Measurements from ENCODE around the gene PAH. TPM values are rescaled to one million over a fixed set of nuclear protein-coding genes. Genes with fewer than 3 reads are reported as not detected.

The PAH gene
- total and polyA plus RNA-seq, 2 of the 4 experiments (the other 2 are of a cell fraction): not detected

GRCh38 chr12:102862486-102862885 is 54.6 kb downstream of the PAH start:
- no peak overlapping the region for H3K27ac ChIP-seq (ENCODE audit: insufficient read depth, low read length)
- in situ Hi-C loops (cut with MboI; ENCODE audit: low sequenced_read_pairs): no loop called here
- no peak overlapping the region for H2BK20ac ChIP-seq (ENCODE audit: low read depth, low read length)
- no peaks in the 10 kb centered on the region for H4K20me1 ChIP-seq (ENCODE audit: insufficient read depth, low read length)
- no TSS peak for BruUV-seq (replicated peaks)
- H3K9ac ChIP-seq (ENCODE audit: low read depth, low read length): no peak overlapping the region
- H3K4me3 ChIP-seq (ENCODE audit: insufficient read depth, low read depth, low read length): no peak overlapping the region
- no peak overlapping the region for H3K14ac ChIP-seq (replicated peaks; ENCODE audit: low read depth, low read length)
- no peak overlapping the region for H2BK15ac ChIP-seq (ENCODE audit: low read depth, low read length)
- H2AK5ac ChIP-seq (ENCODE audit: low read depth, low read length): no peak overlapping the region
- H4K5ac ChIP-seq (ENCODE audit: low read depth, low read length): no peak overlapping the region
- no CpG with 5 or more reads among the region's 2 CpGs for WGBS, 2 experiments (ENCODE audit: extremely low coverage in 2 of 2, insufficient read length in 1 of 2)
- H4K91ac ChIP-seq (ENCODE audit: insufficient read depth, low read depth, low read length): no peak overlapping the region
- dilution Hi-C loops (cut with HindIII; ENCODE audit: low sequenced_read_pairs, unreplicated experiment): no loop called here
- H3K18ac ChIP-seq (ENCODE audit: low read depth, low read length): no peak overlapping the region
- CTCF ChIA-PET: no interaction called here
- ATAC-seq (ENCODE audit: low read depth): no peak
- no peak overlapping the region for H2BK120ac ChIP-seq (ENCODE audit: low read depth, low read length)
- no peaks in the 10 kb centered on the region for H3K79me1 ChIP-seq (ENCODE audit: low read depth in 1 of 2, low read length in 2 of 2)
- H3K36me3 ChIP-seq (ENCODE audit: control insufficient read depth, insufficient read depth, low read length): no peaks in the 10 kb centered on the region
- intact Hi-C loops (cut with micrococcal nuclease): no loop called here
- peaks cover 3% of the 10 kb centered on the region; the same call in 1 of the 2 replicates for H3K9me3 ChIP-seq (ENCODE audit: control insufficient read depth, insufficient read depth, low read length)
- H2AFZ ChIP-seq (replicated peaks; ENCODE audit: low read length, poor library complexity): no peak overlapping the region
- no peaks in the 10 kb centered on the region for H3K27me3 ChIP-seq (ENCODE audit: control insufficient read depth, insufficient read depth, low read length)
- no peak overlapping the region for H2AK9ac ChIP-seq (replicated peaks; ENCODE audit: low read depth, low read length, poor library complexity)
- no peak for DNase-seq
- TF ChIP-seq FOS (IDR thresholded peaks at IDR 0.05; ENCODE audit: low read depth, low read length) (no peak), MAFK (IDR thresholded peaks at IDR 0.05; ENCODE audit: low read depth, low read length) (no peak), RCOR1 (IDR thresholded peaks at IDR 0.05; ENCODE audit: insufficient replicate concordance, low read length) (no peak), CEBPB (IDR thresholded peaks at IDR 0.05; ENCODE audit: low read depth, low read length) (no peak), MAZ (IDR thresholded peaks at IDR 0.05; ENCODE audit: borderline replicate concordance, low read depth, low read length) (no peak), USF2 (IDR thresholded peaks at IDR 0.05; ENCODE audit: low read depth, low read length) (no peak), MXI1 (IDR thresholded peaks at IDR 0.05; ENCODE audit: borderline replicate concordance, low read depth, low read length) (no peak), CHD1 (IDR thresholded peaks at IDR 0.05; ENCODE audit: low read depth, low read length) (no peak), CTCF (conservative IDR thresholded peaks at IDR 0.05; ENCODE audit: low read depth, low read length) (no peak), BHLHE40 (IDR thresholded peaks at IDR 0.05; ENCODE audit: low read depth, low read length) (no peak), RFX5 (IDR thresholded peaks at IDR 0.05; ENCODE audit: low read depth, low read length) (no peak), RAD21 (IDR thresholded peaks at IDR 0.05; ENCODE audit: low read length) (no peak), ELK1 (IDR thresholded peaks at IDR 0.05; ENCODE audit: borderline replicate concordance, low read depth, low read length) (no peak), POLR2A (IDR thresholded peaks at IDR 0.05; ENCODE audit: low read depth, low read length) (no peak), NFE2L2 (IDR thresholded peaks at IDR 0.05; ENCODE audit: low read depth, low read length) (no peak), SMC3 (IDR thresholded peaks at IDR 0.05; ENCODE audit: low read depth, low read length) (no peak)
- no peak overlapping the region for H3K4me2 ChIP-seq (ENCODE audit: low read depth, low read length)
- H3K4me1 ChIP-seq (ENCODE audit: control insufficient read depth, insufficient read depth, low read length): no peaks in the 10 kb centered on the region
- no peak overlapping the region for H3K23ac ChIP-seq (ENCODE audit: low read depth, low read length)
- H3K4ac ChIP-seq (ENCODE audit: low read depth, low read length): no peak overlapping the region
- H3K9me1 ChIP-seq (ENCODE audit: insufficient read depth, low read length): no peaks in the 10 kb centered on the region
- H4K8ac ChIP-seq (ENCODE audit: low read depth in 2 of 2, low read length in 2 of 2): no peak overlapping the region
- H2BK5ac ChIP-seq (ENCODE audit: low read depth, low read length, poor library complexity, severe bottlenecking): no peak overlapping the region
- no peak overlapping the region for H3K56ac ChIP-seq (ENCODE audit: extremely low read depth, insufficient read depth, low read length)
- POLR2A ChIA-PET (ENCODE audit: unreplicated experiment): no interaction called here

All from IMR-90 (cell line).